Umbilical cord (tissue), 2 donors: Measurements from ENCODE around the gene MICAL3. TPM values are rescaled to one million over a fixed set of nuclear protein-coding genes. Genes with fewer than 3 reads are reported as not detected.

Source experiments
- DNase-seq: peaks from one replicate; pipeline ENCODE4 v3.0.0-alpha.2; 2015; ENCODE audit warnings: low spot score
- total RNA-seq: library from RNA; depleted of rRNA; stranded (reverse); fragments of >200 nt; gene quantifications from one replicate; pipeline ENCODE4 v1.2.3, GENCODE V29; 2014; ENCODE audit warnings: low replicate concordance; ENCODE audit not compliant: insufficient read depth

The MICAL3 gene
- total RNA-seq, 1 donor from 2014 or later: 30.1 TPM

- no peak for DNase-seq
These were observed 243.5 kb downstream of the MICAL3 start for GRCh38 chr22:17780741-17781318.

- no peak for DNase-seq
These were observed 244.1 kb downstream of the MICAL3 start for GRCh38 chr22:17780116-17780740.

GRCh38 chr22:17779286-17780115 lies 244.9 kb downstream of the MICAL3 start:
- no peak for DNase-seq

- DNase-seq: no peak
These were observed 245.9 kb downstream of the MICAL3 start for GRCh38 chr22:17778412-17778976.

GRCh38 chr22:17777717-17778044 lies 246.7 kb downstream of the MICAL3 start:
- no peak for DNase-seq

- no peak for DNase-seq
These were observed 247.2 kb downstream of the MICAL3 start for GRCh38 chr22:17777005-17777716.

- DNase-seq: no peak
These were observed 248.4 kb downstream of the MICAL3 start for GRCh38 chr22:17775781-17776465.

GRCh38 chr22:17774926-17775685 lies 249.3 kb downstream of the MICAL3 start:
- DNase-seq: no peak

GRCh38 chr22:17774206-17774925 lies 250.0 kb downstream of the MICAL3 start, which contains the start of gene BID:
BID (minus strand) TSS chr22:17774469; CDS start chr22:17750116, 24,353 bp downstream.
- DNase-seq: peak; percentile 24

GRCh38 chr22:17773606-17774205 lies 250.7 kb downstream of the MICAL3 start:
- DNase-seq: peak; percentile 22

GRCh38 chr22:17772958-17773605 lies 251.3 kb downstream of the MICAL3 start:
- peak; percentile 59 for DNase-seq

- no peak for DNase-seq
These were observed 252.0 kb downstream of the MICAL3 start for GRCh38 chr22:17772249-17772957.

GRCh38 chr22:17770180-17771077 lies 253.9 kb downstream of the MICAL3 start:
- no peak for DNase-seq

- no peak for DNase-seq
These were observed 254.7 kb downstream of the MICAL3 start for GRCh38 chr22:17769716-17770082.

GRCh38 chr22:17769013-17769715 lies 255.2 kb downstream of the MICAL3 start:
- DNase-seq: no peak
